SK-N-SH (cell line): ENCODE measurements around the gene PCDHA2. TPM values are rescaled to one million over a fixed set of nuclear protein-coding genes. Genes with fewer than 3 reads are reported as not detected.
"Not testable (repeated sequence)": the region's sequence is repeated elsewhere in the genome, so short reads cannot be mapped to it uniquely, and the experiment has no call there.

Experiments used
- CTCF ChIA-PET: fragments of 300-600, 350-600 bp; formaldehyde crosslinking; extraction: SDS; loops from one replicate; lab custom pipeline; 2021; lab: Yijun Ruan, JAX
- POLR2A ChIA-PET: fragments of 350-600 bp; sonication (Branson Sonifier 250); formaldehyde crosslinking; extraction: SDS; loops from one replicate; lab custom pipeline; 2020; ENCODE audit warnings: antibody characterized with exemption, inconsistent platforms; lab: Yijun Ruan, JAX
- DNase-seq: peaks from one replicate; pipeline ENCODE4 v3.0.0; 2012
- H2AFZ ChIP-seq: fragments of 200-600 bp; sonication (generic); 2 replicates; pipeline ENCODE4 v1.8.1; 2016; ENCODE audit warnings: antibody characterized with exemption, mild to moderate bottlenecking, low read depth
- H3F3A ChIP-seq: fragments of 200-600 bp; sonication (generic); replicated peaks from 2 replicates; pipeline ENCODE3; 2016; ENCODE audit warnings: antibody characterized with exemption, mild to moderate bottlenecking; ENCODE audit not compliant: insufficient read depth
- H3K27ac ChIP-seq, 2 experiments: fragments of 200-500 bp in 1 of 2; fragments of 200-600 bp in 1 of 2; sonication (Bioruptor generic) in 1 of 2; sonication (generic), shearing (Covaris generic) in 1 of 2; 2 replicates each; pipeline versions ENCODE4 v1.5.1 to v1.6.1; 2014 to 2016; ENCODE audit warnings: low read depth in 2 of 2, inconsistent platforms in 1 of 2, low read length in 1 of 2, mild to moderate bottlenecking in 1 of 2, mixed read lengths in 1 of 2
- H3K27me3 ChIP-seq: fragments of 200-600 bp; sonication (generic), shearing (Covaris generic); 2 replicates; pipeline ENCODE4 v1.6.1; 2016; ENCODE audit warnings: mixed run types; ENCODE audit not compliant: insufficient read depth
- H3K36me3 ChIP-seq, 2 experiments: fragments of 200-500 bp in 1 of 2; fragments of 200-600 bp in 1 of 2; sonication (Bioruptor generic) in 1 of 2; sonication (generic) in 1 of 2; replicated peaks in 1 of 2; 2 replicates each; pipeline versions ENCODE3 to v1.5.1; 2014 to 2016; ENCODE audit warnings: low read length in 1 of 2, mild to moderate bottlenecking in 1 of 2; ENCODE audit not compliant: insufficient read depth in 2 of 2, control insufficient read depth in 1 of 2
- H3K4me1 ChIP-seq, 2 experiments: fragments of 200-500 bp in 1 of 2; fragments of 200-600 bp in 1 of 2; sonication (Bioruptor generic) in 1 of 2; sonication (generic), shearing (Covaris generic) in 1 of 2; 2 replicates each; pipeline versions ENCODE4 v1.5.1 to v1.6.1; 2014 to 2016; ENCODE audit warnings: low read depth in 1 of 2, low read length in 1 of 2, mixed run types in 1 of 2; ENCODE audit not compliant: insufficient read depth in 2 of 2, control insufficient read depth in 1 of 2
- H3K4me2 ChIP-seq: fragments of 200-600 bp; sonication (generic), shearing (Covaris generic); 2 replicates; pipeline ENCODE4 v1.6.1; 2017; ENCODE audit warnings: mixed run types
- H3K4me3 ChIP-seq, 2 experiments: fragments of 200-500 bp in 1 of 2; fragments of 200-600 bp in 1 of 2; sonication (Bioruptor generic) in 1 of 2; sonication (generic), shearing (Covaris generic) in 1 of 2; 2 replicates each; pipeline versions ENCODE4 v1.5.1 to v1.8.1; 2014 to 2016; ENCODE audit warnings: low read depth in 2 of 2, inconsistent platforms in 1 of 2, low read length in 1 of 2, mild to moderate bottlenecking in 1 of 2, mixed read lengths in 1 of 2, moderate library complexity in 1 of 2
- H3K79me2 ChIP-seq: fragments of 200-600 bp; sonication (generic); 2 replicates; pipeline ENCODE4 v1.8.1; 2017; ENCODE audit warnings: mild to moderate bottlenecking; ENCODE audit not compliant: insufficient read depth
- H3K9ac ChIP-seq: fragments of 200-600 bp; sonication (generic); 2 replicates; pipeline ENCODE4 v1.6.1; 2017; ENCODE audit warnings: mixed run types
- H3K9me2 ChIP-seq: fragments of 200-600 bp; sonication (generic); 2 replicates; pipeline ENCODE4 v1.6.1; 2017; ENCODE audit warnings: mixed run types
- H3K9me3 ChIP-seq: fragments of 200-600 bp; sonication (generic); 2 replicates; pipeline ENCODE4 v1.6.1; 2017; ENCODE audit warnings: mixed run types, mild to moderate bottlenecking, moderate library complexity
- H4K20me1 ChIP-seq: fragments of 200-600 bp; sonication (generic); 2 replicates; pipeline ENCODE4 v1.6.1; 2017; ENCODE audit warnings: mild to moderate bottlenecking, mixed run types; ENCODE audit not compliant: insufficient read depth
- CTCF ChIP-seq: fragments of 200-600 bp; sonication (generic); IDR thresholded peaks from 2 replicates; pipeline ENCODE4 v1.6.1; 2017; ENCODE audit warnings: antibody characterized with exemption, mild to moderate bottlenecking, moderate library complexity
- GATA2 ChIP-seq: sonication (generic); formaldehyde crosslinking; IDR thresholded peaks from 2 replicates; pipeline ENCODE4 v1.5.0; 2020; ENCODE audit warnings: mild to moderate bottlenecking, missing genetic modification reagents
- MAX ChIP-seq: IDR thresholded peaks from 2 replicates; pipeline ENCODE4 v1.4.0; 2012; ENCODE audit warnings: low read depth
- MXI1 ChIP-seq: IDR thresholded peaks from 2 replicates; pipeline ENCODE4 v1.6.1; 2012; ENCODE audit warnings: mild to moderate bottlenecking, low read depth, low read length, improper control_type of control experiment
- RAD21 ChIP-seq: IDR thresholded peaks from 2 replicates; pipeline ENCODE4 v1.6.1; 2012; ENCODE audit warnings: mild to moderate bottlenecking, low read length
- TEAD4 ChIP-seq: IDR thresholded peaks from 2 replicates; pipeline ENCODE4 v1.4.0; 2012; ENCODE audit warnings: mild to moderate bottlenecking, borderline replicate concordance; ENCODE audit not compliant: insufficient read depth
- YY1 ChIP-seq: IDR thresholded peaks from 2 replicates; pipeline ENCODE4 v1.4.0; 2012; ENCODE audit warnings: low read depth, mild to moderate bottlenecking
- WGBS: methylation state at CpG from one replicate; pipeline ENCODE4 v1.1.6; 2017; ENCODE audit warnings: low lambda C conversion rate; 5-methylcytosine and 5-hydroxymethylcytosine counted together
- polyA plus RNA-seq, 3 experiments: library from polyadenylated mRNA; depleted of rRNA; stranded (reverse); fragments of >200 nt; gene quantifications; 2 replicates each; pipeline ENCODE4 v1.2.3, GENCODE V29; 2012

PCDHA2 gene
- polyA plus RNA-seq, 1 of the 3 experiments (the other 2 are of a cell fraction) = not detected

DNA sequence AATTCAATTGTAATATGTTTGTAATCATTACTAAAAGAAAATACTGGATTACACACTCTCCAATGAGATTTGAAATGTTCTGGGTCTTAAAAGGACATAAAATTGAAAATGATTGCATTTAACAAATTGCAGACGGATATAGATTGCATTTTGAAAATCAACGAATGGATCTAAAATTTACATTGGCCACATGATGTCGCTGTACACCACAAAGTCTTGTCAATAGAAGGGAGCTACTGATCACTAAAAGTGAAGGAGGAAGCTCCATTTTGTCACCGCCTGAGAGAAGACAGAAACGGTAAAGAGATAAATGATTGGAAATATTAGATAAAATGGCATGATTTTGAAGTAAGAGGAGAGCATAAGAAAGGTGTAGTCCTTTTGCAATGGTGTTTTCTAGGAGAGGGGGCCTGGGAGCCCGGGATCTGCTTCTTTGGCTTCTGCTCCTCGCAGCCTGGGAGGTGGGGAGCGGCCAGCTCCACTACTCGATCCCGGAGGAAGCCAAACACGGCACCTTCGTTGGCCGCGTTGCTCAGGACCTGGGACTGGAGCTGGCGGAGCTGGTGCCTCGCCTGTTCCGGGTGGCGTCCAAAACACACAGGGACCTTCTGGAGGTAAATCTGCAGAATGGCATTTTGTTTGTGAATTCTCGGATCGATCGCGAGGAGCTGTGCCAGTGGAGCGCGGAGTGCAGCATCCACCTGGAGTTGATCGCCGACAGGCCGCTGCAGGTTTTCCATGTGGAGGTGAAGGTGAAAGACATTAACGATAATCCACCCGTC, 8.6 kb upstream of the PCDHA2 start, which contains the start of gene PCDHA1:
TSS of gene PCDHA1 (plus strand) at position 236 of the 782 bp plus-strand sequence.
- Histone ChIP-seq H3K36me3 (no peaks in the 10 kb centered on the region), H4K20me1 (no peaks in the 10 kb centered on the region), H3K27me3 (no peaks in the 10 kb centered on the region)
- TF ChIP-seq RAD21 (peak; percentile 47), MAX (no peak), MXI1 (no peak), GATA2 (CRISPR knock-in tag) (no peak), TEAD4 (no peak), YY1 (no peak), CTCF (peak; percentile 29)
- TF ChIP-seq, all 33 proteins: peak for 2
- Histone ChIP-seq H3K9ac (no peak within 1 kb of the TSS), H2AFZ (no peak within 1 kb of the TSS), H3K9me3 (peaks cover 8% of the 10 kb centered on the region; the same call in 1 of the 2 replicates), H3F3A (no peaks in the 10 kb centered on the region), H3K4me1 (no peaks in the 10 kb centered on the region), H3K4me2 (0 out of 2 replicates have a peak within 1 kb of the TSS, but pooled peaks have one; percentile 7), H3K27ac (no peak within 1 kb of the TSS), H3K79me2 (no peaks in the 10 kb centered on the region), H3K9me2 (no peaks in the 10 kb centered on the region), H3K4me3 (peak within 1 kb of the TSS in 1 of 2 experiments; percentile 31; a peak in 2 of 4 replicates)
- peak; percentile 36 for DNase-seq
- ChIA-PET CTCF (interaction anchor here (0.5 to 3.5 kb wide), 9 partner anchors 13 to 364 kb away, joined by 3 to 28 read pairs (median 4); partner anchors contain the start of genes PCDHA4, PCDHA8 and PCDHB6), POLR2A (no interaction called here)
- 31% methylated on average over 27 of the region's 29 CpGs for WGBS

- H3K27ac ChIP-seq, H2AFZ ChIP-seq, H3K27me3 ChIP-seq, H3K36me3 ChIP-seq, H3K4me3 ChIP-seq, H3K4me1 ChIP-seq, H3K9me3 ChIP-seq, H3K4me2 ChIP-seq, H3K9me2 ChIP-seq, H4K20me1 ChIP-seq, POLR2A ChIA-PET, DNase-seq, H3F3A ChIP-seq, H3K79me2 ChIP-seq, H3K9ac ChIP-seq: not testable (repeated sequence)
- CTCF ChIA-PET = interaction anchor here (2.5 to 3.5 kb wide), 2 partner anchors 19 to 54 kb away, joined by 12 to 28 read pairs; partner anchors contain the start of genes PCDHA4 and PCDHA8
- WGBS = 82% methylated on average over 44 of the region's 44 CpGs
Observed at GRCh38 chr5:140787422-140787821, 7.2 kb upstream of the PCDHA2 start.

GRCh38 chr5:140787849-140788504, 6.7 kb upstream of the PCDHA2 start:
- H3K4me2 ChIP-seq, DNase-seq, H3K9ac ChIP-seq, H3F3A ChIP-seq, H3K27ac ChIP-seq, H2AFZ ChIP-seq, H3K4me3 ChIP-seq, H3K9me2 ChIP-seq, POLR2A ChIA-PET, H3K4me1 ChIP-seq, H3K79me2 ChIP-seq, H3K9me3 ChIP-seq, H3K36me3 ChIP-seq, H3K27me3 ChIP-seq, H4K20me1 ChIP-seq: not testable (repeated sequence)
- CTCF ChIA-PET = interaction anchor here (2.5 kb wide), 1 partner anchor 19 kb away, joined by 12 read pairs; the partner anchor contains the start of gene PCDHA4
- WGBS = 87% methylated on average over 67 of the region's 70 CpGs
